Stomach (tissue), 4 donors: ENCODE data around the gene CELF4.

Experiments
- CTCF ChIP-seq, 7 experiments: fragments of 450-650 bp in 4 of 7; fragments of 200-600 bp in 3 of 7; sonication (generic) in 3 of 7; IDR thresholded peaks; one replicate each; pipeline ENCODE4 v1.5.1; 2016 to 2019; ENCODE audit warnings: antibody characterized with exemption in 7 of 7, control low read depth in 2 of 7, mild to moderate bottlenecking in 1 of 7
- POLR2AphosphoS5 ChIP-seq, 3 donors: sonication (generic); formaldehyde crosslinking; IDR thresholded peaks; one replicate each; pipeline ENCODE4 v1.6.1; 2016; ENCODE audit warnings: antibody characterized with exemption in 3 of 3

GRCh38 chr18:37397814-37398213 lies 167.8 kb downstream of the CELF4 start:
- no peak for TF ChIP-seq CTCF (IDR thresholded peaks at IDR 0.05)
- no peak for TF ChIP-seq POLR2AphosphoS5 (IDR thresholded peaks at IDR 0.05)
